NOMO-1 treated with DMSO at 0.1 percent for 48 hours (cell line): ENCODE measurements around the gene TRIM24.

ENCODE experiments used
- DNase-seq: peaks from one replicate; lab custom pipeline; 2025; ENCODE audit not compliant: unreplicated experiment; lab: John Stamatoyannopoulos, UW

TRIM24 gene

DNA sequence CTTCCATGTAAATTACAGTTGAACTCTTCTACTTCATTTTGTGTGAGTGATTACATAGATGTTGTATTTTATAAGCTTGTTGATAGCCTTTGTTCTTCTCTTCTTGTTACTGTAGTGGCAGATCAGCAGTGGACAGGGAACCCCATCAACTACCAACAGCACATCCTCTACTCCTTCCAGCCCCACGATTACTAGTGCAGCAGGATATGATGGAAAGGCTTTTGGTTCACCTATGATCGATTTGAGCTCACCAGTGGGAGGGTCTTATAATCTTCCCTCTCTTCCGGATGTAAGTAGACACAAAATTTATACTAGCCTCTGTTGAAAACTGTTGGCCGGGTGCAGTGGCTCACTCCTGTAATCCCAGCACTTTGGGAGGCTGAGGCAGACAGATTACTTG is 110.7 kb downstream of the TRIM24 start:
- DNase-seq: no peak

DNA sequence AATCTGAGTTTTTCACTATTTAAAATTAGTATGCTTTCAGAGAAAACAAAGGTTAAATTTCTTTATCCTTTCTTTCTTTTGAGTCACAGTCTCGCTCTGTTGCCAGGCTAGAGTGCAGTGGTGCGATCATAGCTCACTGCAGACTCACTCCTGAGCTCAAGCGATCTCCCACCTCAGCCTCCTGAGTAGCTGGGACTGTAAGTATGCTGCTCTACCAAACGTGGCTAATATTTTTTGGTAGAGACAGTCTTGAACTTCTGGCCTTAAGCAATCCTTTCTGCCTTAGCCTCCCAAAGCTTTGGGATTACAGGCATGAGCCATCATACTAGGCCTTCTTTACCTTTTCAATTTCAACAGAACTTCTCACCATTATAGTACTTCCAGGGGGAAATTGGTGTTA is 113.7 kb downstream of the TRIM24 start:
- DNase-seq: no peak

DNA sequence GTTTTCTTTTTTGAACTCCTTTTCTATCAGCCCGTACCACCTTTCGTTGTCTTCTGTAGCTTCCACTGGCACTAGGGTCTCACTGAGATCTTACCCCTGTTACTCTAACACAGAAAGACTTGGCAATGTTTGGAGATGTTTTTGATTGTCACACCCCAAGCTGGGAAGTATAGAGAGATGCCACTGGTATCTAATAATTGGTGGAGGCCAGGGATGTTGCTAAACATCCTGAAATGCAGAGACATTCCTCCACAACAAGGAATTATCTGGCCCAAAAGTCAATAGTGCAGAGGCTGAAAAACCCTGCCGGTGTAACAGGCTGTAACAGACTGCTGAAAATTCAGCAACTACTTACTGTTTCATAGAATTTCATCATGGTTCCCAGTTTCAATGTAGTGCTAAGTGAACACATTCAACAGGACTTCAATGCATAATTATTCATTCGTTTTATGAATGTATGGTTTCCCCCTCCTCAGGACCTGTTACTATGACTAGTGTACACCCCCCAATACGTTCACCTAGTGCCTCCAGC is 115.9 kb downstream of the TRIM24 start:
- DNase-seq: no peak

DNA sequence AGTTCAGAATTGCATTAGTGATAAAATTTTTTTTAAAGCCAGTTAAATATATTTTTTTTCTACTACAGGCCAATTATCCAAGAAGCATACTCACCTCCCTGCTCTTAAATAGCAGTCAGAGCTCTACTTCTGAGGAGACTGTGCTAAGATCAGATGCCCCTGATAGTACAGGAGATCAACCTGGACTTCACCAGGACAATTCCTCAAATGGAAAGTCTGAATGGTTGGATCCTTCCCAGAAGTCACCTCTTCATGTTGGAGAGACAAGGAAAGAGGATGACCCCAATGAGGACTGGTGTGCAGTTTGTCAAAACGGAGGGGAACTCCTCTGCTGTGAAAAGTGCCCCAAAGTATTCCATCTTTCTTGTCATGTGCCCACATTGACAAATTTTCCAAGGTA is 119.1 kb downstream of the TRIM24 start:
- DNase-seq: no peak

DNA sequence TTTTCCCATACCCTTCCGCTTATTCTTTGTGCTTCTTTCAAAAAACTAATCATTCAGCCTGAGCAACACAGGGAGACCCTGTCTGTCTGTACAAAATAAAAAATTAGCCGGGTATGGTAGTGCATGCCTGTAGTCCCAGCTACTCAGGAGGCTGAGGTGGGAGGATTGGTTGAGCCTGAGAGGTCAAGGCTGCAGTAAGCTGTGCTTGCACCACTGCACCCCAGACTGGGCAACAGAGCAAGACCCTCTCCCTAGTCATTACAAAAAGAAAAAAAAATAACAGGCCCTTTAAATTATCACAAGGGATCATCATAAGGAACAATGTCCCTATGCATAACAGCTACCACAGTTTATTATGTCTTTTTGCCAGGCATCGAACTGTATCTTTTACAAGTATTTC is 119.6 kb downstream of the TRIM24 start:
- DNase-seq: no peak

DNA sequence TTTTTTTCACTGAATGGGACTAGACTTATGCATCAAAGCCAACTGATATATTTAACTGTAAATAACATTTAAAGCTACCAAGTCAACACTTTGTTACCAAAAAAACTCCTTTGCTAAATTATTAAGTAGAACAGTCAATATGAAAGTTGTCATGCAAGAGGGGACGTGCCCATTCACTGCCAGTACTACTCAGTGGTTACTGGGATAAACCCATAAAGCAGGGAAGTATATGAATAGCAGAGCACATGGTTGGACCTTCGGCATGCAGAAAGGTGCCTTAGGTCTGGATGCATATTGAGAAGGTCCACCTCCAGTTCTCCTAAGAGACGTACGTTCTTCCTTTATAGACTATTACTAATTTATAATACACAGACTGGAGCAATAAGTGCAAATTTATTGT is 121.0 kb downstream of the TRIM24 start:
- DNase-seq: no peak

DNA sequence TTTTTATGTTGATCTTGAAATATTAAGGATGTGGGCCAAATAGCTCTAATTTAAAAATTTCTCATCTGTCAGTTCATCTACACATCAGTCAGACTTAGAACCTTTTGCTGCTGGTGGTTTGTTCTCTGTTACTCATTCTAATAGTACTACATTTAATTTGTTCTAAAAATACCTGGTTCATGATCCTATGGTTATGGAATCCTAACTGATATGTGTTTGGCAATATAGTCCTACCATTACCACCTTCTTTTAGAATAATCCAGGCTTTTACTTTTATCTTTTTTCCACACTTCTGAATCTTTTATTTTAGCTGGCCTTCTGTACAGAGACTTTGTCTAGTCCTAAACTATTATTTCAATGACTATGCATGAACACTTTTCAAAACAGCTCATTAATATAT is 124.2 kb downstream of the TRIM24 start:
- no peak for DNase-seq

DNA sequence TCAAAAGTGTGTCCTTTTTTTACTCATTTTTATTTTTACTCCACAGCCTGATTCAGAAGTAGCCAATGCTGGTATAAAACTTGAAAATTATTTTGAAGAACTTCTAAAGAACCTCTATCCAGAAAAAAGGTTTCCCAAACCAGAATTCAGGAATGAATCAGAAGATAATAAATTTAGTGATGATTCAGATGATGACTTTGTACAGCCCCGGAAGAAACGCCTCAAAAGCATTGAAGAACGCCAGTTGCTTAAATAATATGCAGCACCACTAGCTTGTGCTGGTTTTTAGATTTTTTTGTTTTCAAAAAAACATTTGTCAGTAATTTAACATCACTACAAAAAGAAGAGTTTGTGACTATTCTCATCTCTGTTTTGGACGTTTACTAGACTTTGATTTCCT is 124.6 kb downstream of the TRIM24 start:
- DNase-seq: no peak

DNA sequence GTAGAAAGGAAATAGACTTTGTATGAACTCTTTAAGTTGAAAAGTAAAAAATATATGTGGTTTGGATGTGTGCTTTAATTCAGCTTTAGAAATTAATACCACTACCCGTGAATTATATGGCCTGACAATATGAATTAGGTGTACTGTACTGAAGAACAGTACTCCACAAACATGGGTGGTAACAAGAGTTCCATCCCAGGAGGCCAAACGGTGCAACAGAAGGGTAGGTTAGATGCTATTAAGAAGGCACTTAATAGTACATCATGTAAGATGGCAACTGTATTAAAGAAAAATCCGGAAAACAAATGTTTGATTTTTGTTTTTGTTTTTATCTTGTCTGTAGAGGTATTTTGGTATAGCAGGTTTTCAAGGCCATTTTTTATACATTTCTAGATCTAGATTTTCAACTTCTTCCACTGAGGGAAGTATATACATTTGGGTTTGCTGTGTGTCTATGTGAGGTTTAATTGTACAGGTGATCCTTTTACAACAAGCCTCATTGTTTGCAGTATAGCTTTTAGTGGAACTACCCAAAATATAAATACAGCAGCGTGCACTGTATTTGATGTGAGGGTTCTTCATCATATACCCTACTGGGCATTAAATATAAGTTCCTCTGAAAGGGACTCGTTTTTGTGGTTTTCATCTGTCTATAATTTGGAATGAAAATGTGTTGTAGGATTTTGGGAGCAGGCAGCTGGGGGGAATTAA is 125.4 kb downstream of the TRIM24 start:
- DNase-seq: no peak

DNA sequence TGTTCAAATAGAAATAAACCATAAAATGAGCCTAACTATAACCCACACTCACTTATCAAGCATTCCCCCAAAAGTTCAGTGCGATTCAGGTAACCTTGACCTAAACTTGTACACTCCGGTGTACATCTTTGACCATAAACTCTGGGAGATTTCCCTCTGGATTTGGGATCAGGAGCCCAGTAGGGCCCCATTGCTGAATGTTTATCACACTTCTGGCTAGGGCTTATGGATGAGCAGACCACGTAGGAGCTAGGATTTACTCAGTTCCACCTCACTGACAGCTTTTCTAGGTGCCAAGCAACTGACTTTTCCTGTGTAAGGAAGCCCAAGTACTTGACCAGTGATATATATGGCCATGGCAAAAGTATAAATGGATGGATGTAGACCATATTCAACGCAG is 127.4 kb downstream of the TRIM24 start:
- DNase-seq: no peak

DNA sequence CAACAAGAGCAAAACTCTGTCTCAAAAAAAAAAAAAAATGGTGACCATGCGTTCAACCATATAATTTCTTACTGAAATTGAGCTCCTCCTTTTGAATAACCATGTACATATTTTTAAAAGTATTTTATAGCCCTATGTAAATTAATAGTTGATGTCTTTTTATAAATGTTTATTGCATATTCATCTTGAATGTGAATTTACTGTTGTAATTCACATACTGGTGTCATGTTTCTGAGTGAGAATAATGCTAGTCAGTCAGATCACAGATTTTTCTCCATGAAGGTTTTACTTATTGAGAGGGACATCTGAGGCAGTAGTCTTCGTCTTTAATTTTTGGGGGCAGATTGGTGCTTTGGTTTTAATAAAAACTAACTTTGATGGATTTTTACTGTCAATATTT is 128.9 kb downstream of the TRIM24 start:
- DNase-seq: no peak

DNA sequence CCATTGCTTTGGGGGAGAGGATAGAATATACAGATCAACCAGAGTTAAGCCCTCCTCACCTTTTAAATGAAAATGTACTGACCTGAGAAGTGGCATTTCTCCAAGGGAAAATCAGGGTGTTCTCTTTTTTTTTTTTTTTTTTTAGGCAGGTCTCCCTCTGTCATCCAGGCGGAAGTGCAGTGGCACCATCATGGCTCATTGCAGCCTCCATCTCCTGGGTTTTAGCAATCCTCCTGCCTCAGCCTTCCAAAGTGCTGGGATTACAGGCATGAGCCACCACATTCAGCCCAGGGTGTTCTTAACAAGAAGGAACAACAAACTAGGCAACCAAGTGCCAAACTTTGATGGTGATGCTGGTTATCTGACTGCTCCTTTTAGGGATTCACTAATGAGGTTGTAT is 130.1 kb downstream of the TRIM24 start:
- DNase-seq: no peak

DNA sequence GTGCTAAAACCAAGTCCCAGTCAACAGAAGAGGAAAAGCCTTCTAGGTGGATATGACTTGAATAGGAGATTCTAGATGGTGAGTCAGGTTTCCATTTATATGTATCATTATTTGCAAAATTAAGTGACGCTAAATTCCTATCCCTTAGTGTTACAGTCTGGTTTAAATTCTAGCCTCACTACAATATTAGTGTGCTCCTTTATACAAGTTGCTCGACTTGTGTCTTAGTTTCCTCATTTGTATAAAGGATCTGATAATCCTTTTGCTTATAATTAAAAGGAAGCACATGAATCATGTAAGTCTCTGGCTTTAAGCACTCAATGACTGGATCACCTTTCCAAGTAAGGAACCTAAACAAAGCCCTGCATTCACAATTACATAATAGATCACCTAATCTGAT is 135.4 kb downstream of the TRIM24 start:
- DNase-seq: no peak

DNA sequence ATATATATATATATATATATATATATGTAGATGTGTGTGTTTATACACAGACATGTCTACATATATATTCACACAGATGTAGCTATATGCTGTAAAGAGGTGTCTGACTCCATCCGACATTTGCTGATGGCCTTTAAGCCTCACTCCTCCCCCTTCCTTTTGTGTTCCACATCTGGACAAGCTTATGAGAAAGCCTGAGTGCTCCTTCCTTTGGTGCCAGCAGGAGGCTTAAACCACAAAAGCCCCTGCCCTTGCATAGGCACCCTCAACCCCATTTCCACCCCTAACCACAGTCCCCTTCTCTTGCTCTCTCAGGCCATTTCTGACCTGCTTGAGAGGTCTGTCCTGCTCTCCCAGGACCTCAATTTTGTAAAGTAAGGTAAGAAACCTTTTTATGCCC is 142.4 kb downstream of the TRIM24 start:
- DNase-seq: no peak

DNA sequence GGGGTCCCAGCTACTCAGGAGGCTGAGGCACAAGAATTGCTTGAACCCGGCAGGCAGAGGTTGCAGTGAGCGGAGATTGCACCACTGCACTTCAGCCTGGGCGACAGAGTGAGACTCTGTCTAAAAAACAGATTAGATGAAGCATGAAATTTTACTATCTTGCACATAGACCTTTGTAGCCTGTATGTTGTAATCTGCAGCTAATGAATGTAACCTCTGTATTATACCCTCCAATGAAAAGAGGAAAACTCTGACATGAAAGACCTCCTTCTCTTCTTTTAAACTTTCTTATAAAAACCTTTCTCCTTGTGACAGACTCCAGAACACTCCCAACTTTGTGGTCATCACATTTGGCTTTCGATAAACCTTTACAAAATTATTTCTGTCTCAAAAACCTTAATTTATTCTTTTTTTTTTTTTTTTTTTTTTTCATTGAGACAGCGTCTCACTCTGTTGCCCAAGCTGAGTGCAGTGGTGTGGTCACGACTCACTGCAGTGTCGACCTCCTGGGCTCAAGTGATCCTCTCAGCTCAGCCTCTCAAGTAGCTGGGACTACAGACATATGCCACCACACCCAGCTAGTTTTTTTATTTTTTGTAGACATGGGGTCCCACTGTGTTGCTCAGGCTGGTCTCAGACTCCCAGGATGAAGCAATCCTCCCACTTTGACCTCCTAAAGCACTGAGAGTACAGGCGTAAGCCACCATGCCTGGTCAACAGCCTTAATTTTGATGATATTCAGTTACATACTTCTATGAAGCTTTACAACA is 143.7 kb downstream of the TRIM24 start:
- DNase-seq: peak; percentile 1

DNA sequence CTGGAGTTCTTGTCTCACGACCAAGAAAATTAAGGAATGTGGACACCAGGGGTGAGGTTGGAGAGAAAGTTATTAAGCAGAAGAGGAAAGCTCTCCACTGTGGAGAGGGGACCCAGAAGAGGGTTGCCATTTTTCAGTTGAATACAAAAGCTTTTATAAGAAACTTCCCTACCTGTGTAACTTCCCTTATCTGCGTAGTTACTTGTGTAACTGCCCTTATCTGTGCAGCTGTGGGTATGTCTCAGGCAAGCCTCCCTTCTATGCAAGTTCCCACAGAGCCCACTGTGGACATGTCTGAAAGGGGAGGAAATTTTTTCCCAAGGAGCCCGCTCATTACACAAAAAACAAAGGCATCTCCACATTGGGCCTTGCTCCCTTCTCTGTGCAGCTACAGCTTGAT is 146.2 kb downstream of the TRIM24 start:
- peak; percentile 29 for DNase-seq

DNA sequence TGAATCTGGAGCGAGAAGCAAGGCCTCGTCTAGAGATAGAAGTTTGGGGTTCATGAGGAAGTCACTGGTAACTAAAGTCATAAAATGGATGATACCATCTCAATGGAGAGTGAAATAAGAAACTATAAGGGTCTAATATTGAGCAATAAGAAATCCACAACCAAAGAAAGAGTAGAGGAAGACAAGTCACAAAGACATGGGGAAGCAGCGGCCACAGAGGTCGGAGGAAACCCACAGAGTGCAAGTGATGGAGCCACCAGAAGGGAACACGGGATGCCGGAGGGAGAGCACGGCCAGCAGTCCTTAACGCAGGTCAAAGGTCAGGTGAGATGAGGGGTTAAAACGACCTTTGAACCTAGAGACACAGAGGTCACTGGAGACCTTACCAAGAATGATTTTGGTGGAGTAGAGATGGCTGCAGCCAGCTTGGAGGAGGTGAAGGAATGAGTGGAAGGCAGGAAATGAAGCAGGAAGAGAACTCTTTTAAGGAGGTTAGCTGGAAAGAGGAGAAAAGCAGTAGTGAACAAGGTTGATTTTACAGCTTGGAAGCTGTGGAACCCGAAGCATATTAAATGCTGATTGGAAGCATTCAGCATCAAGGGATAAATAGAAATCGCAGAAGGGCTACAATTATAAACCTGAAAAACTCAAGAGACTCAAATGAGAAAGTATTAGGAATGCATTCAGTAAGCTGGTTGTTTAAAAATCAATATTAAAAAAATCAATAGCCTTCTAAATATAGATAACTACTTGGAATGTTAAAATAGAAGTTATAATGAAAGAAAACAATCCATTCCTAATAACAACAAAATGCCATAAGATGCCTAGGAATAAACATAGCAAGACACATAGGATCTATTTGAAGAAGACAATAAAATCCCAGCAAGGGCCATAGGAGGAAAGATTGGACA is 147.4 kb downstream of the TRIM24 start:
- no peak for DNase-seq

DNA sequence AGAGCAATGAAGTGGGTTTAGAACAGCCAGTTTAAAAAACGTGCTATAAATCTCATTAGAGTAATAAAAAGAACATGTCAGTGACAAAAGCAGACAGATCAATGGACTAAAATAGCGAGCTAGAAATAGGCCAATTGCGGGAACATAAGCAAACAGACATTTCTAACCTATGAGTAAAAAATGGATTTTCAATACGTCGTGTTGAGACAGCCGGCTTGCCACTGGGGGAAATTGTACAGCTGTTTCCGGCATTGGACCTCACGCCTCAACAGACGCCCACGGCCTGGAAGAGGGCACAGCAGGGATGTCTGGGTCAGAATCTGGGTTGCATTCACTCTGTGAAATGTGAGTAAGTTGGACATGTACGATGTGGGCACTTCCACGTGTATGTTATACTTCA is 148.2 kb downstream of the TRIM24 start:
- no peak for DNase-seq

DNA sequence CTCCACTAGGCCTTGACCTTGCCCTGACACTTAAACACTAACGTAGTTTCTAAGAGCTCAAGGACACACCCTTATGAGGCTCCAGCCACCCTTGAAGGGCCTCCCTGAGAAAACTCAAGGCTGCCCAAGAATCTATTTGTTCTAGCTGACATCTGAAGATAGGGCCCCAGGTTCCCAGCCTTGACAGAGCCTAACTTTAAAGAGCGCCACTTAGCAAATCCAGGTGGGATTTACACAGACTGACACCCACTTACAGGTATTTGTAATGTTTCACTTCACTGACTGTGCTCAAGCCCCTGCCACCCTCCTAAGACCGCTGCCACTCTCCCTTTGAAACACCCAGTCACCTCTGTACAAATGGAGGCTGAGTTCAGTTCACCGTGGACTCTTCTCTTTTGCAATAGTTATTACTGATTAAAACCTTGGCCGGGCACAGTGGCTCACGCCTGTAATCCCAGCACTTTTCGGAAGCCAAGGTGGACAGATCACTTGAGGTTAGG is 150.7 kb downstream of the TRIM24 start:
- DNase-seq: no peak

DNA sequence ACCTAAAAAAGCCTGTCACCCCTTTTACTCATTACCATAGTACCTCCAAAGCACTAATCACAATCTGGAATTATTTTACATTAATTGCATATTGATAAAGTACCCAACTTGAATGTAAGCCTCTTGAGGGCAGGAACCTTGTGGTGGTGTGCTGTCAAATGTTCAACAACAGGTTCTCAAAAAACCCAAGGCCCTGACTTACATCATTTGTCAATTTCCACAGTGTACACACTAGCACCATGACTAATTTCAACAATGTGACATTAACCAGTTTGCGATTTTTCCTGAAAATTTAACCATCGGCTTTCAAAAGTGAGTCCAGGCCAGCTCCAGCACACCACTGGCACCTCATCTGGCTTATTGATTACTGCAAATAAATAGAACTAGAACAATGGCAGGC is 153.6 kb downstream of the TRIM24 start:
- no peak for DNase-seq

DNA sequence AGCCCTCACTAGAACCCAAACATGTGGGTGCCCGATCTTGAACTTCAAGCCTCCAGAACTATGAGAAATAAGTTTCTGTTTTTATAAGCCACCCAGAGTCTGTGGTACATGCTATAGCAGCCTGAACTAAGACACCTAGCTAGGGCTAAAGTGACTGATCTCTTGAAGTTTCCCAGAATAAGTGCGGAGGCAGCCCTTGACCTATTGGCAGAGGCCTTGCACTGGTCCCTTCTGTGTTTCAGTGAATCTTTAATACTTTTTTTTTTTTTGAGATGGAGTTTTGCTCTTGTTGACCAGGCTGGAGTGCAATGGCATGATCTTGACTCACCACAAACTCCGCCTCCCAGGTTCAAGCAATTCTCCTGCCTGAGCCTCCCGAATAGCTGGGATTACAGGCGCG is 156.0 kb downstream of the TRIM24 start:
- no peak for DNase-seq
